ENCODE data around the gene SYCP2L.
"Not testable (repeated sequence)": the region's sequence is repeated elsewhere in the genome, so short reads cannot be mapped to it uniquely, and the experiment has no call there.

The SYCP2L gene

DNA sequence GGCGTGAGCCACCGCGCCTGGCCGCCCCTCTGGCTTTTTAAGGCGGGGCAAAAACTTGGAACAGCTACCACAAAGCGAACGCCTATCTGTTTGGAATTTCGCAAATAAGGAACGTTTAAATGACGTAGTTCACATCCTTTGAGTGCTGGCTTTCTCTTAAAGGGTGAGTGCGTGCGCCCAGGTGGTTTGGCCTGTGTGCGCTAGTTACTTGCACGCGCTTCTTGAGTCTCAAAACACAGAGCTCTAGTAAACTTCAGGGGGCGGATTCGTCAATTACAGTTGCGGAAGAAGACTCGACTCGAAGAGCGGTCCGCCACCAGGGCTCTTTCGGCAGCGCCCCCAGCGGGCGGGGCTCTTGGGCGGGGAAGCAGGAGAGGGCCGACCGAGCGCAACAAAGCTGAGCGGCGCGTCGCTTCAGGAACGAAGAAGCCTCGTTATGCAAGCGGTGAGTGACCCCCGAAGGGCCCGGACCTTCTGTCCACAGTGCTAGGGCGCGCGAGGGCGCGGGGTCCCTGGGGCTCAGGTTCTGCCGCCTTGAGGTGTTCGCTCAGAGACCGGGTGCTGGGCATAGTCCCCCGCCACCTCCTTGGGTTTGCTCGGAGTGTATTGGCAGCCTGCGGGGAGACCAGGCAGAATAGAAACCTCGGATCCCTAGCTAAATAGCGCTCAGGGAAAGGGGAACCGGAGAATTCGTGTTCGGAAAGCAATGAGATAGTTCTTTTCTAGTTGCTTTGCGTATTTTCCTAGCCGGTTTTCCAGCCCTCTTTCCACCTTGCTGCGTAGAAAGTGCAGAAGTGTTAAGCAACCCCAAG is at the start of gene SYCP2L:
TSS of gene SYCP2L (plus strand) at position 362 of the 812 bp plus-strand sequence. CDS start at position 437, 75 bp downstream.
- DNase-seq (ENCODE audit: low spot score in 2 of 2): no peak
- Mint-ChIP-seq H3K4me1 (peaks cover 5% of the 10 kb centered on the region), H3K36me3 (no peaks in the 10 kb centered on the region), H3K27ac (no peak within 1 kb of the TSS), H3K4me3 (peak within 1 kb of the TSS; percentile 57), H3K9me3 (peaks cover 2% of the 10 kb centered on the region)
- peak; percentile 74 for ATAC-seq

DNA sequence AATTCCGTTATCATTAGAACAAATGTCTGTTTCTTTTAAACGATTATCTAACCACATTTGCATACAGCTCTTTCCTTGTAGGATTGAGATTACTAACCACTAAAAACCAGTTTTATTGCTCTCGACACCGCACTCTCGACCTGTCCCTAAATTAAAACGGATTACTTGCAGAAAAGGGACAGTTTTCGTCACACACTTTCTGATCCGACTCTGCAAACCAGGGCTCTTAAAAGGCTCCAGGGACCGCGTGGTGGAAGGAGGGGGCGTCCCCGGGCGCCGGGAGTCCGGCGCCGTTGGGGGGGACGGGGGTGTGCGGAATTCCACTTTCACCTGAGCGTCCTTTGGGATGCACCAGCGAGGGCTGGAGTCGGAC is 49.2 kb upstream of the SYCP2L start:
- ATAC-seq (no peak), DNase-seq (ENCODE audit: low spot score in 2 of 2) (no peak)
- peak overlapping the region; percentile 97 for H3K27ac Mint-ChIP-seq
- peaks cover 10% of the 10 kb centered on the region for H3K36me3 Mint-ChIP-seq
- no peaks in the 10 kb centered on the region for H3K9me3 Mint-ChIP-seq
- H3K4me1 Mint-ChIP-seq: peaks cover 34% of the 10 kb centered on the region
- H3K4me3 Mint-ChIP-seq: peak overlapping the region; percentile 78

DNA sequence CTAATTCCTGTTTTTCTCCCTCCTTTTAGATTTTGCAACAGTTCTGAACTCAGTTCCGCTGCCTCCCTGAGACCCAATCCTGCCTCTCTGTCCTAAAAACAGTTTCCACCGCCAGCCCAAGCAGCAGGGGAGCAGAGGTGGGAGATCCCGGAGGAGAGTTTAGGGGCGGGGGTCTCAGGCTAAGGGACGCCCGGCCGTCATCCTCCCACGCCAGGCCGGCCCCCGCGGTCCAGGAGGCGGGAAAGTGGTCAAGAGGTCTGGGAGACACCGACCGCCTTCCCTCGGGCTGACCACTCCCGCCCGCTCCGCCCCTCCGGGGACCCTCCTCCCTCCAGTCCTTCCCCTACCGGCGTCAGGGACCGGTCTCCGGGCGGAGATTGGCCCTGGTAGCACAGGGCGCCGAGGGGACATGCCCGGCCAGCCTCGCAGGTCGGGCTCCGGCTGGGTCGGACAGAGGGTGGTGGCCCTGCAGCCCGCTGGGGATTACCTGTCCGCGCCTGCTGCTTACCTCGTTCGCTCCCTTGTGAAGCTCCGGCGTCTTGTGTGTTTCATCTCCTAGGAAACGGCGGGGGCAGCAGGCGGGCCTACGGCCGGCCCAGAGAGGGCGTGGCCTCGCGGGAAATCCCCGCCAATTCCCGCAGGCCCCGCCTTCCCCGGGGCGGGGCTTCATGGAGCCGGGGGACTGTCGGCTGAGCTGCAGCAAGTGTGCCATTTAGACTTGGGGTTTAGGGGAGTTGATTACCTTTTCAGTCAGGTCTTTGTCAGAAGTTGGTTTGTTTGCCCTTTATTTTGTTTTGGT is 48.7 kb upstream of the SYCP2L start, which contains the start of gene MAK:
TSS of gene MAK (minus strand) at position 545 of the 799 bp plus-strand sequence. CDS start 7,891 bp downstream, outside the sequence.
- no peaks in the 10 kb centered on the region for H3K9me3 Mint-ChIP-seq
- peaks cover 34% of the 10 kb centered on the region for H3K4me1 Mint-ChIP-seq
- ATAC-seq: peak; percentile 81
- H3K4me3 Mint-ChIP-seq: peak within 1 kb of the TSS; percentile 78
- peak within 1 kb of the TSS; percentile 97 for H3K27ac Mint-ChIP-seq
- H3K36me3 Mint-ChIP-seq: peaks cover 10% of the 10 kb centered on the region
- peak; percentile 90 to 94 for DNase-seq (ENCODE audit: low spot score in 2 of 2)

GRCh38 chr6:10838794-10839333 is 48.0 kb upstream of the SYCP2L start:
- peak overlapping the region; percentile 97 for H3K27ac Mint-ChIP-seq
- DNase-seq (ENCODE audit: low spot score in 2 of 2) (peak; percentile 8 to 75), ATAC-seq (peak; percentile 88)
- H3K4me3 Mint-ChIP-seq: peak overlapping the region; percentile 78
- H3K36me3 Mint-ChIP-seq: peaks cover 10% of the 10 kb centered on the region
- H3K4me1 Mint-ChIP-seq: peaks cover 34% of the 10 kb centered on the region
- H3K9me3 Mint-ChIP-seq: no peaks in the 10 kb centered on the region

- H3K27ac Mint-ChIP-seq: no peak overlapping the region
- H3K4me3 Mint-ChIP-seq: no peak overlapping the region
- peaks cover 6% of the 10 kb centered on the region for H3K36me3 Mint-ChIP-seq
- H3K9me3 Mint-ChIP-seq: no peaks in the 10 kb centered on the region
- H3K4me1 Mint-ChIP-seq: peaks cover 20% of the 10 kb centered on the region
- DNase-seq (ENCODE audit: low spot score in 2 of 2) (no peak), ATAC-seq (no peak)
These were observed 43.3 kb upstream of the SYCP2L start for GRCh38 chr6:10843554-10843953.

DNA sequence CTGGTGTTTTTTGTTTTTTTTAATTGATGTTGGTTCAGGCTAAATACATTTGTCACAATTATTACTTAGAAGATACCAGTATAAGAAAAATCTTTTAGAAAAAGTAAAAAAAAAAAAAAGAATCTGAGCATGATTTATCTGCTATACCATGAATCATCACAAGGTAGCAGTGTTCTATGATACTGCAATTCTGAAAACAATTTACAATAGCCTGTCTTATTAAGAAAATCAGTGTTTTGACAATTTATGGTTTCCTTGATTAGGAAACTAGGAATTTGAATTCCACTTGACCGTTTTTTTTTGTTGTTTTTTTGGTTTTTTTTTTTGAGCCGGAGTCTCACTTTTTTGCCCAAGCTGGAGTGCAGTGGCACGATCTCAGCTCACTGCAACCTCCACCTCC is 39.2 kb upstream of the SYCP2L start:
- no peak overlapping the region for H3K27ac Mint-ChIP-seq

DNA sequence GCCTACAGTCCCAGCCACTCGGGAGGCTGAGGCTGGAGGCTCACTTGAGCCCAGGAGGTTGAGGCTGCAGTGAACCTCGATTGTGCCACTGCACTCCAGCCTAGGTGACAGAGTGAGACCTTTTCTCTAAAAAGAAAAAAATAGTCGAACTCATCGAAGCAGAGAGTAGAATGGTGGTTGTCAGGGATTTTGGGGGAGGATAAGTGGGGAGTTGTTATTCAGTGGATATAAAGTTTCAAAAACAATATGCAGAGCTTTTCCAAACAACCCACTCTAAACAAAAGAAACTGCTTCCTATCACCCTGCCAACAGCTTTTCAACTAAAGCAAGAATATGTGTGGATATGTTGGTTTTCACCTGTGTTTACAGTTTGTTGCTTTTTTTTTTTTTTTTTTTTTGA is 37.0 kb upstream of the SYCP2L start:
- no peak overlapping the region for H3K27ac Mint-ChIP-seq
- ATAC-seq (no peak), DNase-seq (ENCODE audit: low spot score in 2 of 2) (no peak)
- no peaks in the 10 kb centered on the region for H3K4me1 Mint-ChIP-seq
- H3K36me3 Mint-ChIP-seq: no peaks in the 10 kb centered on the region
- no peak overlapping the region for H3K4me3 Mint-ChIP-seq
- H3K9me3 Mint-ChIP-seq: peaks cover 5% of the 10 kb centered on the region

More for the DNA sequence above, 39.2 kb upstream of the SYCP2L start:
- no peak overlapping the region for H3K4me3 Mint-ChIP-seq
- no peaks in the 10 kb centered on the region for H3K36me3 Mint-ChIP-seq
- H3K9me3 Mint-ChIP-seq: no peaks in the 10 kb centered on the region
- no peak for DNase-seq (ENCODE audit: low spot score in 2 of 2)
- no peak for ATAC-seq
- no peaks in the 10 kb centered on the region for H3K4me1 Mint-ChIP-seq

DNA sequence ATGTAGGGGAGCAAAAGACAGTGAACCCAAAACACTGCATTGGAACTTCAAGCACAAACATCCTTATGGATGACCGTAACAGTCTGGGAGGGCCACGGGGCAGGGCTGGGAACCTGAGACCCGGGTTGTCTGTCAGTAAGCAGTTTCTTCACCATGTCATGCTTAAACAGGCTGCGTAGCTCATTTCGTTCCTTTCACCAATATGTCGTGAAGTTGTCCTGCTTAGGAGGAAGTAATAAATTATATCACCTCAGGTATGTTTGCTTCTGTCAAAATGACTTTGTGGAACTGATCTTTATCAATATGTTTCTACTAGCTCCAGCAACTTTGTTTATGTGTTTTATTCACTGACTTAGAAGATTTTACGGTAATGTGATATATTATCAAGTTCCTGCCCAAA is 36.1 kb upstream of the SYCP2L start:
- Mint-ChIP-seq H3K9me3 (peaks cover 8% of the 10 kb centered on the region), H3K4me3 (no peak overlapping the region), H3K4me1 (no peaks in the 10 kb centered on the region), H3K36me3 (no peaks in the 10 kb centered on the region), H3K27ac (no peak overlapping the region)
- ATAC-seq (no peak), DNase-seq (ENCODE audit: low spot score in 2 of 2) (no peak)

DNA sequence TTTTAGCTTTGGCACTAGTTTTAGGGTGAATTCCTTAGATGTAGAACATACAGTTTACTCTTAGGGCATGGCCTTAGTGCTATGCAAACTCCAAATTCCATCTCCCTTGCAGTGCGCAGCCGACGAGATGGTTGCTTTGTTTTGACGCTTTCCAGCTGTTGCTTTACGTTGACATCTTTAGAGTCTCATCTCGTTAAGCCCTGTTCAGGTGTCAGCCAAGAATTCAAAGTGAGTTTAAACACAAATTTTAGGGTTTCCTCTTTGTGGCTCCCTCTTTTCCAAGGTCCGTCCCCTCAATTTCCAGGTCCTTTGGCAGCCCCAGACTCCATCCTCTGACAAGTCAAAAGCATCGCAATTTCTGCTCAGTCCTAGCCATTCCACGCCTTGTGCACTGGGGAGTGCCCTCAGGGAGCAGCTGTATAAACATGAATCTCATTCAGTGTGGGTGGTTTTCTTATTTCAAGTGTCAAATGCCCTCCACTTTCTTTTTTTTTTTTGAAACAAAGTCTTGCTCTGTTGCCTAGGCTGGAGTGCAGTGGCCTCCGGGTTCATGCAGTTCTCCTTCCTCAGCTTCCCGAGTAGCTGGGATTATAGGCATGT is 34.4 kb upstream of the SYCP2L start:
- ATAC-seq: no peak
- Mint-ChIP-seq H3K4me3 (no peak overlapping the region), H3K9me3 (peaks cover 8% of the 10 kb centered on the region)

DNA sequence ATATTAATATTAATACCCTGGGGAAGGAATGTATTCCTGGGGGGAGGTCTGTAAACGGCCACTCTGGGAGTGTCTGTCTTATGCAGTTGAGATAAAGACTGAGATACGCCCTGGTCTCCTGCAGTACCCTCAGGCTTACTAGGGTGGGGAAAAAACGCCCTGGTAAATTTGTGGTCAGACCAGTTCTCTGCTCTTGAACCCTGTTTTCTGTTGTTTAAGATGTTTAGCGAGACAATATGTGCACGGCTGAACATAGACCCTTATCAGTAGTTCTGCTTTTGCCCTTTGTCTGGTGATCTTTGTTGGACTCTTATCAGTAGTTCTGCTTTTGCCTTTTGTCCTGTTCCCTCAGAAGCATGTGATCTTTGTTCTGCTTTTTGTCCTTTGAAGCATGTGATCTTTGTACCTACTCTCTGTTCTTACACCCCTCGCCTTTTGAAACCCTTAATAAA is 33.0 kb upstream of the SYCP2L start:
- H3K27ac Mint-ChIP-seq; H3K4me1 Mint-ChIP-seq; H3K9me3 Mint-ChIP-seq; H3K4me3 Mint-ChIP-seq; ATAC-seq; DNase-seq (ENCODE audit: low spot score in 2 of 2); H3K36me3 Mint-ChIP-seq: not testable (repeated sequence)

More for the DNA sequence above, 34.4 kb upstream of the SYCP2L start:
- no peaks in the 10 kb centered on the region for H3K36me3 Mint-ChIP-seq
- no peak overlapping the region for H3K27ac Mint-ChIP-seq
- no peak for DNase-seq (ENCODE audit: low spot score in 2 of 2)
- no peaks in the 10 kb centered on the region for H3K4me1 Mint-ChIP-seq

DNA sequence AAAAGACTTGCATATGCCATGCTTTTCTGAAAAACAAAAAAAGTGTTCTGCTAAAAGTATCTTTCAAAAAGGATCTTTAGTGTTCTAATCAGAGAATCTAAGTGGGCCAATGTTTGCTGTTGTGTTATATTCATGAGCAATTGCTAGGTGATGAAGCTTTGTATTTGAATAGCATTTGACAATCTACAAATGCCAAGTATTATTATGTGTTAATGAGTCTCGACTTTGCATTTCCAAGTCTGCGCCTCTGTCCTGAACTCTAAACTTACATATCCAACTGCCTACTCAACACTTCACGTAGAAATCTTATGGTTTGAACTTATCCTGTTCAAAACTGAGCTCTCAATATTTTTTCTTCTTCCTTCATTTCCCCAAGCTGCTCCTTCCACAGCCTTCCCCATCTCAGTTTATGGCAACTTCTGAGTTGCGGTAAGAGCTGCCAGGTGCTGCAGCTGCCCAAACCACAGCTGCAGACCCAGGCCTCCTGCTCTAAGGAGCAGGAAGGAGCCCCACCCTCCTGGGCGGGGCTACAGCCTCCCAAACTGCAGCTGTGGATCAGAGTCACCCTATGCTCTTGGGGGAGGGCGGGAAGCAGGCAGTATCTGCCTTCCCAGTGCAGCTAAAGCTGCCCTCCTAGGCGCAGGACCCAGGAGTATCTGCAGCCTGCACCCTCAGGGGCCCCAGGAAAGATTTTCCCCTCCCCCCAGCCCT is 31.8 kb upstream of the SYCP2L start:
- peaks cover 8% of the 10 kb centered on the region for H3K9me3 Mint-ChIP-seq
- no peak overlapping the region for H3K4me3 Mint-ChIP-seq
- DNase-seq (ENCODE audit: low spot score in 2 of 2): no peak
- no peak overlapping the region for H3K27ac Mint-ChIP-seq
- no peak for ATAC-seq
- H3K4me1 Mint-ChIP-seq: no peaks in the 10 kb centered on the region
- no peaks in the 10 kb centered on the region for H3K36me3 Mint-ChIP-seq

GRCh38 chr6:10857259-10857658 is 29.6 kb upstream of the SYCP2L start:
- ATAC-seq: no peak
- Mint-ChIP-seq H3K36me3 (no peaks in the 10 kb centered on the region), H3K4me3 (no peak overlapping the region), H3K9me3 (peaks cover 8% of the 10 kb centered on the region), H3K27ac (no peak overlapping the region), H3K4me1 (no peaks in the 10 kb centered on the region)
- DNase-seq (ENCODE audit: low spot score in 2 of 2): no peak

GRCh38 chr6:10861086-10861485 is 25.8 kb upstream of the SYCP2L start:
- Mint-ChIP-seq H3K9me3 (no peaks in the 10 kb centered on the region), H3K4me3 (no peak overlapping the region), H3K4me1 (no peaks in the 10 kb centered on the region), H3K27ac (no peak overlapping the region), H3K36me3 (no peaks in the 10 kb centered on the region)
- DNase-seq (ENCODE audit: low spot score in 2 of 2): no peak
- no peak for ATAC-seq

DNA sequence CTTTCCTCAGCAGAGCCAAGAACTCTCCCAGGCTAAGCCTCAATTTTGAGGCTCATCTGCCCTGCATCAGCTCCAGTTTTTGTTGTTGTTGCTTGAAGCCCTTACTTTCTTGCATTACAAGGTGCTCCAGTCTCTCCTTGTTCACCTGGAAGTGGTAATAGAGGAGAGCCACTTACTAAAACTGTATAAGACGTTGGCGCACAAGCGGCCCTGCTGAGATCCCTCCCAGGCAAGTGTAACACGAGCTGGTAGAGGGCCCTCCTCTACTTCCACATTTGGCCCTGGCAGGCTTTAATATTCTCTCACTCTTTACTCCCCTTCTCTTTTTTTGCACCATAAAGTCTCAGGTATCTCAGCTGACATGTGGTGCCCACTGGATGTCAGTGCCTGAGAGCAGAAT is 24.5 kb upstream of the SYCP2L start:
- no peak overlapping the region for H3K4me3 Mint-ChIP-seq
- no peaks in the 10 kb centered on the region for H3K36me3 Mint-ChIP-seq
- no peaks in the 10 kb centered on the region for H3K9me3 Mint-ChIP-seq
- H3K4me1 Mint-ChIP-seq: no peaks in the 10 kb centered on the region
- no peak for ATAC-seq
- no peak overlapping the region for H3K27ac Mint-ChIP-seq
- DNase-seq (ENCODE audit: low spot score in 2 of 2): no peak

DNA sequence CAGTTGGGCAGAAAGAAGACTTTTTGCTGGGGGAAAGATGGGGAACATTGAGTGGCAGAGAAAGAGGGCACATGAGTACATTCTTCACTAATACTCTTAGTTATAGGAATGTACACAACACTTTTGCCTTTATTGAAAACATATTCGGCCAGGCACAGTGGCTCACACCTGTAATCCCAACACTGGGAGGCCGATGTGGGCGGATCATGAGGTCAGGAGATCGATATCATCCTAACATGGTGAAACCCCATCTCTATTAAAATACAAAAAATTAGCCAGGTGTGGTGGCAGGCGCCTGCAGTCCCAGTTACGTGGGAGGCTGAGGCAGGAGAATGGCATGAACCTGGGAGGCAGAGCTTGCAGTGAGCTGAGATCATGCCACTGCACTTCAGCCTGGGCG is 23.8 kb upstream of the SYCP2L start:
- not testable (repeated sequence) for H3K27ac Mint-ChIP-seq; DNase-seq (ENCODE audit: low spot score in 2 of 2); ATAC-seq; H3K4me3 Mint-ChIP-seq; H3K4me1 Mint-ChIP-seq; H3K9me3 Mint-ChIP-seq; H3K36me3 Mint-ChIP-seq
